Measurements from ENCODE around the gene TMSB15C.
A peak's percentile ranks its signal among the peaks of the same experiment; 100 is the strongest.
"Not testable (repeated sequence)": the region's sequence is repeated elsewhere in the genome, so short reads cannot be mapped to it uniquely, and the experiment has no call there.

TMSB15C gene

DNA sequence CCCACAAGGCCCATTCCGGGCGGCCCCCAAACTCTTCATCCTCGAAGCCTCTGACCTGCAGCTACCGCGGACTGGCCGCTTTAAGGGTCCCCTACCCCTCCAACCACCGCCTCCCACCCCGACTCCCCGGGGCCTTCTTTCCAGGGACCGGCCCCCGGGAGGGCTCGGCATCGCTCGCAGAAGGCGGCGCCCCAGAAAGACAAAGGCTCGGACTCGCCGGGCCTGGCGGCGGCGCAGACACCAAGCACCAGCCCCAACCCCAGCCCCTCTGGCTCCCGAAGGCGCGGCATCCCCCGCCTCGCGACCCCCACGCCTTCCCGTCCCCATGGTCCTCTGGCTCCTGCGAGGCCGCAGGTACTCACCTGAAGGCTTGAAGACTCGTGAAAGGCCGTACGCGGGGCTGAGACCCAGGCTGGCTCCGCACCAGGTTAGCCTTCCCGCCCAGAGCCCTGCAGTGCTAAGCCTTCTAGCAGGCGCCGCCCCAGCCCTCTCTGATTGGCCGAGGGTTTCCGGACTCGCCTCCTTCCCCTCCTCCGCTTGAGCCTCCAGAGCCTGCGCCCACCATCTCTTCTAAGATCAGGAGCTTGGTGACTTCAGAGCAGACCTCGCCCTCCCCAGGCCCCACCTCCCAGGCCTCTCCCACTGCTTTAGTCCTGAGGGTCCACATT, at the start of gene TMSB15C:
TSS of gene TMSB15C (minus strand) at position 459 of the 668 bp plus-strand sequence.
- DNase-seq, result not testable (repeated sequence)

DNA sequence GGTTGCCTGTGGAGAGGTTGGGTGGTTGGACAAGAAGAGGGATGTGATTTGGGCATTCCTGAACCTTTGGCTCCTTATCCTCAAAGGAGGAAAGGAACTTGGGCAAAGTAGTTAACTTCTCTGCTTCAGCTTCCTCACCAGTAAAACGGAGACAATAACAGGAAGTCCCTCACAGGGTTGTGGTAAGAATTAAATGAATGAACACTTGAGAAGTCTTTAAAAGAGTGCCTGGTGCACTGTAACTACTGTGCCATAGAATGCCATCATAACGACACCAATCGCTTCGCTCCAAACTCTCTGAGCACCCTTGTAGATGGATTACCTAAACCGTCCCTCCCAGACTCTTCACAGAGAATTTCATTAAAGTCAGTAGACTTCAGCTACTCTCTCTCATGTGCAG, 46.8 kb upstream of the TMSB15C start:
- no peak for DNase-seq

DNA sequence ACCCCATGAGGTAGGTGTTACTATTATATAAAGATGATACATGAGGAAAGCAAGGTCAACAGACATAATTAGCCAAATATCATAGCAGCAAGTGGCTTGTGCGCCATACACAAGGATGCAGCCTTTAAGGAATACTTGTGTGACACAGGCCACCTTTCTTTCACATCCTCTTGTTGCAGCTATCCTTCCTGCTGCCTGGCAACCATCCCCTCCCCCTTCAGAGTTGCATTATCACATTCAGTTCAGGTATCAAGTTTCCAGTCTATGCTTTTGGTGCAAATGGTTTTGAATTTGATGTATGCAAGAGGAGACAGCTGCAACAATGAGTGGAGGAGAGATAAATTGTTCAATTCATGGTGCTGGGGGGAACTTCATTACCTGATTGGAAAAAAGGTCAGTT, 42.7 kb upstream of the TMSB15C start:
- DNase-seq, result no peak

DNA sequence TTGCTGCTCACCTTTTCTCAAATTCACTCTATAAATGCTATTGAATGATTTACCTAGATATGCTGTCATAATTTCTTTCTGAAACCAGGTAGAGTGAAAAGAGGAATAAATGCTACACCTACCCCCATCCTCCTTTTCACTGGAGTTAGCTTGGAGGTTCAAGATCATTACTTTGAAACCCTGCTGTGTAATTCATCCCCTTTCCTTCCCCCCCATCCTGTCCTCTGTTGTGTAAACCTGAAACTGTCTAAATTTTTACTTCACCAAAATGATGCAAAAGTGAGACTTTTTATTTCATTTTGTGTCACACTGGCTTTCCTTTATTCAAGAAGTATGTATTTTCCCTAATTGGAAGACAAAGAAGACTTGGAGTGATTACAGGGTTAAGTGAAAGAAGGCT, 41.7 kb upstream of the TMSB15C start:
- no peak for DNase-seq

DNA sequence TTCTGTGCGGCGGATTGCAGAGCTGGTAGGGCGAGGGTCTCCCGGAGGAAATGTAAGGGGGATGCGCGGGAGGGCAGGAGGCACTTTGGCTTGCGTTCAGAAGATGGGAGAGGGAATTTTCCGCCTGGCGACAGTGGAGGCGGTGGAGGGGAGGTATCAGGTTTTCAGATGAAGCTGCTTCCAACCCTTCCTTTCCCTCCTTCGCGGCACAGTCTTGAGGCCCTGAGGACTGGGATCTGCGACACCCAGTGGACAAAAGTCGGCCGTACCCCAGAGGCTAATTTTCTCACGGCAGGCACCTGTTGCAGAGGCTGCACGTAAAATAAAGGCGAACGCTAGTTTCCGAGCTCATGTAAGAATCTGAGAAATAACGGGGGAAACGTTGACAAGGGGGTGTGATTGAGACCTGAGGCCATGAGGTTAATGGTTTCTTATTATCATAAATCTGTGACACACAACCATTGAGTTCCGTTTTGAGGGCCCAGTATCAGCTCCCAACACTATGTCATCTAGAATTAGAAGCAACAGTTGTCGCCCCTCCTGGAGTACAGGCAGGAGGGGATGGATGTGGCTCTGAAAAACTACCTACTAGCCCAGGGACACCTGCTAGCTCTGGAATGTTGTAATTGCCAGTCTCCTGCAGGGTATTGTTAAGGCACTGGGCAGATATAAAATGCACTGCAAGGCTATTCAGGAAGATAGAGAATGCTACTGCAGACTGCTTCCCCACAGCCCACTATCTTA, 37.4 kb upstream of the TMSB15C start:
- peak in 1 of 2 experiments; percentile 41 for DNase-seq

DNA sequence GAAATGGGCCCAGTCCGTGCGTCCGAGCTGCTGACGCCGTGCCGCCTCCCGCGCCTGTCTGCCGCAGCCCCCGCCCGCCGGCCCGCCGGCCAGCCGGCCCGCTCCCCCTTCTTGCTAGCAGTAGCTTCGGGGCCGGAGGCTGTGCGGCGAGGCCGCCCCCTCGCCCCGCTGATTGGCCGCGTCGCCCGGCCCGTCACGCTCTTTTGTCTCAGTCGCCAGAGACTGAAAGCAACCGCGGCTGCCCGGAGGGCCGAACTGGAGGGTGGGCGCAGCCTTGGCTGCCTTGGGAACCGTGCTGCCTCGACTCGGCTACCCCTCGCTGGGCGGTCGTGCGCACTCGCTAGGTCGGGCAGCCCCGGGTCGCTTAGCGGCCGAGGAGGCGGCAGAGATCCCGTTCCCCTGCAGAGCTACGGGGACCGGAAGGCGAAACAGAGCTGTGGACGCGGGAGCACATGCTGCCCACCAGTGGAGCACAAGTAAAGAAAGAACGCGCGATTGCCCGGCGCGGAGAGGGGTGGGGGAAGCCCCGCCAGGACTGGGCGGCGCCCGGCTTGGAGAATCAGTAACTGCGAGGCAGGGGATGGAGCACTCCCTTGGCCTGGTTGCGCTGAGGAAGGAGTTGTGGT, 36.4 kb upstream of the TMSB15C start, which contains the start of gene ZCCHC18:
TSS of gene ZCCHC18 (plus strand) at position 198 of the 626 bp plus-strand sequence. CDS start 1,589 bp downstream, outside the sequence.
- DNase-seq, result no peak

DNA sequence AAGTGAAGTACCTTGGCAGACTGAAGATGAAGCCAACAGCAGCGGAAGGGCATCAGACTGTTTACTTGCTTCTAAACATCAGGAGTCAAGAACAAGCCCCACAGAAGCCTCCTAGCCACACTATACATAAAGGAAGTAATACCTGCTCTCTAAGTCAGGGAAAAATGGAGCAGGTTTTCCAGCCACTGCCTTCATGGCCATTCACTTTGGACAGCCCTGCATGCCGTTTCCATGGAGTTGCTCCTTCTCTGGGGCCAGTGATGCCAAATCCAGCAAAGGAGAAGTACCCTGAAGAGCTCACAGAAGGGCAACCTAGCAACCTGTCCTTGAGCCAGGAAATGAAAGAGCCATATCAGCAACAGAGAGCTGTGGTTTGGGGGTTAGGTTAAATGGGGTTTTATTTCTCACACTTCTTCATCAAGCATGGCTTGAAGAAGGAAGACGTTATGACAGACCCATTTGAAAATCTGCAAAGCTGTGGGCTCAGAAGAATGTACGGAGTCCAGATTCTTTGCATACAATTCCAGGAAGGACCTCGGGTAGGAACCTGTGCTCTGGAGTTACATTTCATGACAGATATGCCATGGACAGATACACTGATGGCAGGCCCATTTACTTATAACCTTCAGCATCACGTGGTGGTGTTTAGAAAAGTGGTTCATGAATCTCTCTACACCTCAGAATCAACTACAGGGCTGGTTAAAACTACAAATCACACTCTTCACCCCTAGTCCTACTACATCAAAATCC, 34.6 kb upstream of the TMSB15C start:
- DNase-seq, result not testable (repeated sequence)

DNA sequence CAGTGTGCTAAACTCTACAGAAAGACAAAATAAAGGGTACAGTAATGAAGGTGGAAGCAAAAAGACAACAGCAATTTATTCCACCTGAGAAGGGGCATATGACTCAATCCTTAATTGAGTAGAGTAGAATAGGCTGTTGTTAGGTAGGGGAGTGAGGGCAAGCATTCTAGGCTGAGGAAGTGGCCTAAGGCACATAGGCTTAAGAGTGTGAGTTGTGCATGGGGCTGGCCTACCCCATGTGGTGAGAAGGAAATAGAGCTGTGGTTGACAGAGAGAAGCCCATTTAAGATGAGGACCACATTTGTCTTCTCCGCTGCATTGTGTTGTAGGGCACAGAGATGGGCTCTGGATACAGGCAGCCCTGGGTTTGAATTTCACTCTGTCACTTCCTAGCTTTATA, 32.9 kb upstream of the TMSB15C start:
- no peak for DNase-seq

DNA sequence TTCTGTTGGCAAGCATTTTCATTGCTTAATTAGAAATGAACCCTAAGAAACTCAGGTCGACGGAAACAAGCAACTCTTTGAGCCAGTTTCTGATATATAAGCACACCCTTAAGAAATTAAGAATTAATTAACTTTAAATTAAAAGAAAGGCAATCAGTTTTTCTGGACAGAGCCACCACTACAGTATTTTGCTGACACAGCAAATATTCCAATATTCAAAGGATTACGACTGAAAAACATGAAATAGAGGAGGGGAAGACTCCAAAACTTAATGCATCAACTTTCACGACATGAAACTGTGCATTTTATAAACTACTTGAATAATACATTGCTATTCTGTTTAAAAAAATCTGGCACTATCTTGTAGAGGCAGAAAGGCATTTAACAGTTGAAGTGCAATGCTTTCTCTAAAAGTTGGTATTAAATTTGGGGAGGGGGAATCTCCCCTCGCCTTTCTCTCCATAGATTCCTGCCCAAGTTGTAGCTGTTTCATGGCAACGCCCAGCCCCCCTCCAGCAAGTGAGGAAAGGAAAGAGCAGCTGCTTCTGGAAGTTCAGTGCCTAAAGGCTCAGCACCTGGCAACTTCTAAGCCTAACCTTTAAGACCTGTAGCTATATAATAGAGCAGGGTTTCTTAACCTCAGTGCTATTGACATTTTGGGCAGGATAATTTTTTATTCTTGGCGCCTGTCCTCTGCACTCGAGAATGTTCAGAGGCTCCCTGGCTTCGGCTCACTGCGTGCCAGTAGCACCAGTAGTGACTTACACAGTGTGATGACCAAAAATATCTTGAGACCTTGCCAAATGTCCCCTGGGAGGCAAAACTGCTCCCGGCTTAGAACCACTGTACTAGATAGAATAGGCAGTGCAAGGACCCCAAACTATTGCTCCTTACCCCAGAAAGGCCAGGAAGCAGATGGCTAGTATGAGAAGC, 29.6 kb upstream of the TMSB15C start:
- DNase-seq, result no peak

DNA sequence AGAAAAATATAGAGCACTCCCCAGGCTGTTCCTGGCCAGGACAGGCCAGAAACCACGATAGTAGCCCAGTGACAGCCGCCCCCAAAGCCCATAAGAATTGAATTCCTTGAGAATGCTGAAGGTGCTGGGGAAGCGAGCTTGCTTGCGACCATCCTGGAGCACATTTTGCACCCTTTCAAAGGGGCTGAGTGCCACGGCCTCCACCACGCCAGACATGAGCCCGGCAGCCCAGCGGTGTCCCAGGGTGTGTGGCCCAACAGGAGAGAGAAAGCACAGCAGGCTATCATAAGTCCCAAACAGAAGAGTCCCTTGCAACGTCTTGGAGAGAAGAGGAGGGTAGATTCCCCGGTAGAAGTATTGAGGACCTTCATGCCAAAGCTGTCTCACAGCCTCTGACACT, 28.6 kb upstream of the TMSB15C start:
- no peak for DNase-seq

DNA sequence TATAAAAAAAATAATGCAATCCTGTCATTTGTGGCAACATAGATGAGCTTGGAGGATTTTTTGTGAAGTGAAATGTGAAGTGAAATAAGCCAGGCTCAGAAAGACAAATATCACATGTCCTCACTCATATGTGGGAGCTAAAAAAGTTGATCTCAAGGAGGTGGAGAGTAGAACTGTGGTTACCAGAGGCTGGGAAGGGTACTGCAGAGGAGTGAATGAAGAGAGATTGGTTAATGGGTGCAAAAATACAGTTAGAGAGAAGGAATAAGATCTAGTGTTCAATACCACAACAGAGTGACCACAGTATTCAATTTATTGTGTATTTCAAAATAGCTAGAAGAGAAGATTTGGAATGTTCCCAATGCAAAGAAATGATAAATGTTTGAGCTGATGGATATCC, 22.9 kb upstream of the TMSB15C start:
- DNase-seq, result no peak

DNA sequence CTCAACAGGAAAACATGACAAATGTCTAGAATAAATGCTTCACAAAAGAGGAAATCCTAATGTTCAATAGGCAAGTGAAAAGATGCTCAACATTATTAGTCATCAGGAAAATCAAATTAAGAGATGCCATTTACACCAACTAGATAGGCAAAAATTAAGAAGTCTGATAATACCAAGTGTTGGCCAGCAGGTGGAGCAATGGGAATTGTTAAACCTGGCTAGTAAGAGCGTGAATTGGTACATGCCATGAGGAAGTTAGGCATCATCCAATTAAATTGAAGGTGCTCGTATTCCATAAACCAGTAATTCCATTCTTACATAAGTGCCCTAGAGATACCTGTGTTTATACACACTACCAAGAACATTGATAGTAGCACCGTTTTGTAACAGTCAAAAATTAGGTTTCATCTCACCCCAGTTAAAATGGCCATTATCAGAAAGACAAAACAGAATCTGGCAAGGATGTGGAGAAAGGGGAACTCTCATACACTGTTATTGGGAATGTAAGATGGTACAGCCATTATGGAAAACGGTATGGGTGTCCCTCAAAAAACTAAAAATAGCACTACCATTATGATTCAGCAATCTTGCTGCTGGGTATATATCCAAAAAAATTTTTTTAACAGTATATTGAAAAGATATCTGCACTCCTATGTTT, 22.2 kb upstream of the TMSB15C start:
- peak in 1 of 2 experiments; percentile 19 for DNase-seq

DNA sequence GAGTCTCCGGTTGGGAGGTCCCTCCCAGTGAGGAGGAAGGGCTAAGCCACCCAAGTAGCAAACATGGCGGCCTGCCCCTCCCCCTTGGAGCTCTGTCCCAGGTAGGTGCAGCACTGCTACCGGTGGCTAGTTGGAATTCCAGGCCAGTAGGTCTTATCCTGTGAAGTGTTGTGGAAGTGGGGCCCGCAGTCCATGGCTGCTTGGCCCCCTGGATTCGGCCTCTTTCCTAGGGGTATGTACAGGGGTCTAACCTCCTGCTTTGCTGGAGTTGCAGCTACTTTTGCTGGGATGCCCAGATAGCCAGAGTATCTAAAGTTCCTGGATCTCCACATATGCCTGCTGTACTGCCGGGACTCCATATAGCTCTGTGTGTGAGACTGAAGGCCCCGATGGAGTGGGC, 9.9 kb upstream of the TMSB15C start:
- no peak for DNase-seq

DNA sequence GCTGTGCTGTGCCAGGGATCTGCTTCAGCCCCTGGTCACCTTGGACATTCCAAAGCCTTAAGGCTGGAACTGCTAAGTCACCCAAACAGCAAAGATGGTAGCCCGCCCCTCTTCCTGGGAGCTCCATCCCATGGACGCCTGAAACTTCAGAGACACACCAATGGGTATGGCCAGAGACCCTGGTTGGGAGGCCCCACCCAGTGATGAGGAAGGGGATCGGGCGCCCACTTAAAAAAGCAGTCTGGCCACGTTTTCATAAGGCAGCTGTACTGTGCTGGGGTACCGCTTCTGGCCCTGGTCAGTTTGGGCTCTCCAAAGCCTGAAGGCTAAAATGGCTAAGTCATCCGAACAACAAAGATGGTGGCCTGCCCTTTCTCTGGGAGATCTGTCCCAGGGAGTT, 9.4 kb upstream of the TMSB15C start:
- DNase-seq, result no peak

DNA sequence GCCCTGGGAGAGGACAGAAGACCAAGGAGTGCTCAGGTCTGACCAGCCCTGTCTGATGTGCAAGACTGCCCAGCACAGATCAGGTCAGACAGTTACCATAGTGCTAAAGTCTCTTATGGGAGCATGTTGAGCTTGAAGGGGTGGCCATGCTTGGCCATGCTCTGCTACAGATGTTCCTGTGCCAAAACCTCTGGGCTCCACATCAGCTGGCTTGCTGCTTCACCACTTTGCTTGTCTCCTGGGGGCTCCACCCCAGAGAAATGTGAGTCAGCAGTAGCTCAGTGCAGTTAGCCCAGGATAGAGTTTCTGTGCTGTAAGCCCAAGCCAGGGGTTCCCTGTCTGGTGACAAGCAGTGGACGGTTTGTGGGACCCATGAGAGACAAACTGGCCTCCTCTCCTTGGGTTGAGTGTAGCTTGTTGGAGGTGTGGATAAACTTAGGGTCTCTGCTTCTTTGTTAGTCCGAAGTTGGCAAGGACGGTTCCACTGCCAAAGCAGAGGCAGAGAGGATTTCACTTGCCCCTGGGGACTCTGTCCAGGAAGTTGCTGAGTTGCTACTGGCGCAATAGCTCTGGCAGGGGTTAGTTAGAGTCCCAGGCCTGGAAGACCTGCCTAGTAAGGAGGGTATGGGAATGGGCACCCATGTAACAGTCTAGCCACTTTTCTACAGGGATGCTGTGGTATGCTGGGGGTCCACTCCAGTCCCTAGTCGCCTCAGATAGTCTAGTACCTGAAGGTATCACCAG, 8.7 kb upstream of the TMSB15C start:
- DNase-seq, result no peak

DNA sequence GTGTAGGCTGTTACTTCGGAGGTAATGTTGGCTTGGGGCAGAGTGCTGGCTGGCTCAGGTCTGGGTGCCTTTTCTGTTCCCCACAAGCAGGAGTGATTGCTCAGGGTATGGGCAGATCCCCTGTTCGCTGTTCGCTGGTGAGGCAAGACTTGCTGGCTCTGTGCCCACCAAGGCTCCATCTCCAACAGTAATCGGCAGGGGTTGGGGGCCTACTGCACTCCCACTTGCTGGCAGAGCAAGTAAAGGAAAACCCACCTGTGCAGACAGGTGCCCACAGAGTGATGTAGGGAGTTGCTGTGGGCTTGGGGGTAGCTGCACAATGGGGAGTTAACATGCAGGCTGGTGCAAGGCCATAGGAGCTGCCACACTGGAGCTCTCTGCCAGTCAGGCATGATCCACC, 8.0 kb upstream of the TMSB15C start:
- DNase-seq, result no peak

DNA sequence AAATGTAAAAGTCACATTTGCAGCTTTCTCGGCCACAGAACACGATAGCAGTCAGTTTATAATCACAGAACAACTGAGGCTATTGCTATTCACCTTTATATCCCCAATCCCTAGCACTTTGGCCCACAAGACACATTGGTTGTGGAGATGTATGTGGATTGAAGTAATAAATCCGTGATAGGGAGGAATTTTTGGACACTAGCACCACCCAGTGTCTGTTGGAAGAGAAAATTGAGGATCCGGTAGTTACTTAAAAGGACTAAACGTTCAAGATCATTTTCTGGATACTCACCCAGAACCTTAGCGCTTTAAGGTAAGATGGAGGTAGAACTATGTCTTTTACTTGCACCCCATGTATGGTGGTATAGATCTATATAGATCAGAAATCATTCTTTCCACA, 1.8 kb upstream of the TMSB15C start:
- DNase-seq, result not testable (repeated sequence)

DNA sequence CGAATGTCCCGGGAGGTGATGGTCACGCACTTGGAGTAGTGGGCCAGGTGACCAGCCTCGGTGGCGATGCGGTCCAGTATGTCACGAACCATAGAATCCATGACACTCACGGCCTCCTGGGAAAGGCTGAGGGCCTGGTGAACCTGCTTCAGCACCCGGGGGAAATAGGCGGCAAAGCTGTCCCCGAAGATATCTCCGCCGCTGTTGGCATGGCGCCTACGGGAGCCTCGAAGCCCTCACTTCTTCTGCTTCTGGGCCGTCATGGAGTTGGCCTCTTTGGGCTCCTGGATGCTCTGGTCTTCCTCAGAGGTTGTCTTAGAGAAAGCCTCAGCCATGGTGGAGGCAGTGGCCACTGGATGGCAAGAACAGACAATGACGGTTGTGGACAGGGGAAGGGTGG, 13.4 kb downstream of the TMSB15C start:
- DNase-seq, result not testable (repeated sequence)

DNA sequence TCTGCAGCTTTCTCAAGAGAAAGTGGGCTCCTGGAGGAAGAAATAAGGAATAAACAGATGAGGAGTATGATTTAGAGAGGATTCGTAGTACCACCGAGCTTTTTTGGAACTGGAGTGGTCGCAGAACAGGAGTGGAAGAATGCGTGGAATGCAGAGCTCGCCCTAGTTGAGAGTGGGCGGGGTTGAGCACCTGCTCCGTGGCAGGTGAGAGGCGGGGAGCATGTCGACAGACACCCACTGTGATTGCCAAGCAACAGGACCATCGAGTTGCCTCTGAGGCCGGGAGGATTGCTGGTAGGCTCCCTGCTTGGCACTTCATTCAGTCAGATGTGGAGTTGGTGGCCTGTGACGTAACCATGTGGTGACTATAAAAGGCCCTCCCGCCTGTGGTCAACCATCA, 21.1 kb downstream of the TMSB15C start:
- DNase-seq, result not testable (repeated sequence)

DNA sequence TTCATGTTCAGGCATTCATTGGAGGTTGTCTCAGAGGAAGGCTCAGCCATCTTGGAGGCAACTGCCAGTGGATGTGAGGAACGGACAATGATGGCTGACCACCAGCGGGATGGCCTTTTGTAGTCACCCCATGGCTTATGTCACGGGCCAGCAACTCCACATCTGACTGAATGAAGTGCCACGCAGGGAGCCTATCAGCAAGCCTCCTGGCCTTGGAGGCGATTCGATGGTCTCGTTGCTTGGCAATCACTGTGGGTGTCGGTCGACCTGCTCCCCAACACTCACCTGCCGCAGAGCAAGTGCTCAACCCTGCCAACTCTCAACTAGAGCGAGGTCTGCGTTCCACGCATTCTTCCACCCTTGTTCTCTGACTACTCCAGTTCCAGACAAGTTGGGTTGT, 28.9 kb downstream of the TMSB15C start:
- no peak for DNase-seq

DNA sequence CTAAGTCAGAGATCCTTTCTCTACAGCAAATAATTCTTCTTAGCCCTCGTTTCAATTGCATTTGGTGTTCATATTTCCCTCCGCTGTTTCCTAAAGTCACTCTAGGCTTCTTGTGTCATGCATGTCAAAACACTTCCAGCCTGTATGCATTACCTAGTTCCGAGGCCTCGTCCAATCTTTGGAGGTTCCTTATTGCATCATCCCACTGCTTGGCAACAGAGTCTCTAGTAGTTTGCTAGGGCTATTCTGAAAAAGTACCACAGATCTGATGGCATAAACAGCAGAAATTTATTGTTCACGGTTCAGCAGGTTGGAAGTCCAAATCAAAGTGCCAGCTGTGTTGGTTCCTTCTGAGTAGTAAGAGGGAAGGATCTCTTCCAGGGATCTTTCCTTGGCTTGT, 30.4 kb downstream of the TMSB15C start:
- no peak for DNase-seq

All from cerebellar nuclear complex (tissue), 1 donor.